Activated naive CD8-positive, alpha-beta T cell treated with anti-CD3 and anti-CD28 coated beads, Interleukin-2, amount 50 U/mL, for 24 hours (primary cell): ENCODE measurements around the gene RCOR3.
A peak's percentile ranks its signal among the peaks of the same experiment; 100 is the strongest.
"Not testable (repeated sequence)": the region's sequence is repeated elsewhere in the genome, so short reads cannot be mapped to it uniquely, and the experiment has no call there.

ENCODE experiments used
- ATAC-seq: fragments of 150-1000 bp; cut with Tn5 transposase; one replicate; pipeline ENCODE4 v1.10.0; 2021
- DNase-seq: peaks from one replicate; pipeline ENCODE4 v3.0.0; 2021
- H3K27ac Mint-ChIP-seq: one replicate; pipeline ENCODE4 v1.8.0; 2021; ENCODE audit warnings: mild to moderate bottlenecking, mixed read lengths
- H3K27me3 Mint-ChIP-seq: one replicate; pipeline ENCODE4 v1.8.0; 2021; ENCODE audit warnings: mixed read lengths
- H3K36me3 Mint-ChIP-seq: one replicate; pipeline ENCODE4 v1.8.0; 2021; ENCODE audit warnings: low read depth, mixed read lengths
- H3K4me1 Mint-ChIP-seq: one replicate; pipeline ENCODE4 v1.8.0; 2021; ENCODE audit warnings: mixed read lengths
- H3K4me3 Mint-ChIP-seq: one replicate; pipeline ENCODE4 v1.8.0; 2021; ENCODE audit warnings: mild to moderate bottlenecking, moderate library complexity, mixed read lengths
- H3K9me3 Mint-ChIP-seq: one replicate; pipeline ENCODE4 v1.8.0; 2021; ENCODE audit warnings: mixed read lengths

The RCOR3 gene

DNA sequence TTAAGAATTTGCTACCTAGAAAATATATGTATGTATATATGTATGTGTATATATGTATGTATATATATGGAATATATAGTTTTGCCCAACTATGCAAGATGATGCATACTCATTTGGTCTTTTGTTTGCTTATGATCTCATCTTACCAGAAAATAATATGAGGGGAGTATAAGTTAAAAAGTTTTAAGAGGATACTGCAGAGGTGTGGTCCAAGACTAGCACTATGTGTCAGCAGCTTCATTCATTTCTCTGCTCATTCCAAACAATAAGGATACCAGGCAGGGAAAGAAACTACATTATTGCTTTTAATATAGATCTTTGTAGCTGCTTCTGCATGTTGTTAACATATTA lies 22.8 kb downstream of the RCOR3 start:
- no peak for DNase-seq
- Mint-ChIP-seq H3K27me3 (no peaks in the 10 kb centered on the region), H3K9me3 (no peaks in the 10 kb centered on the region), H3K27ac (no peak overlapping the region), H3K36me3 (peaks cover 13% of the 10 kb centered on the region), H3K4me3 (no peak overlapping the region), H3K4me1 (peaks cover 7% of the 10 kb centered on the region)
- ATAC-seq = peak; percentile 17

- peaks cover 9% of the 10 kb centered on the region for H3K4me1 Mint-ChIP-seq
Measured at GRCh38 chr1:211285196-211285595, 26.0 kb downstream of the RCOR3 start.

DNA sequence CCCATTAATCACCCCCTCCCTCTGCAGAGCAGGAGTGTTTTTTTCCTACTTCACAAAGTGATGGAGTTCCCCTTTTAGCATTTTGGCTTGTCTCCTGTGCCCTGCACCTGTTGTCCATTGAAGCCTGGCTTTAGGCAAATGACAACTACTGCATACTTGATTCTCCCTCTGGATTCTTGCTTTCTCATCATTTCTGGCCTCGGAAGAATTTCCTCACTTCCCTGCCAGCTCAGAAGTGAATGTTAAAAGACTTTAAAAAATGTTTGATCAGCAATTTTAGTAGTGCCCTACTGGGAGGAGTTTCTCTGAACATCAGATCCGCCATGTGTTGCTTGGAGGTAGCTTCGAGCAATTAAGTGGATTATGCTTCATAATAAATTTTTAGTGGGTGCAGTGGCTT lies 28.1 kb downstream of the RCOR3 start:
- no peak for DNase-seq
- H3K27ac Mint-ChIP-seq = no peak overlapping the region

More at GRCh38 chr1:211285196-211285595, 26.0 kb downstream of the RCOR3 start:
- Mint-ChIP-seq H3K9me3 (no peaks in the 10 kb centered on the region), H3K4me3 (no peak overlapping the region), H3K27me3 (no peaks in the 10 kb centered on the region), H3K27ac (no peak overlapping the region), H3K36me3 (peaks cover 24% of the 10 kb centered on the region)
- DNase-seq (no peak), ATAC-seq (no peak)

GRCh38 chr1:211292411-211292810 lies 33.2 kb downstream of the RCOR3 start:
- no peaks in the 10 kb centered on the region for H3K27me3 Mint-ChIP-seq
- no peak overlapping the region for H3K4me3 Mint-ChIP-seq
- DNase-seq (no peak), ATAC-seq (no peak)
- peaks cover 39% of the 10 kb centered on the region for H3K36me3 Mint-ChIP-seq
- H3K9me3 Mint-ChIP-seq = no peaks in the 10 kb centered on the region
- no peak overlapping the region for H3K27ac Mint-ChIP-seq
- H3K4me1 Mint-ChIP-seq = peaks cover 10% of the 10 kb centered on the region

More for the DNA sequence above, 28.1 kb downstream of the RCOR3 start:
- no peak overlapping the region for H3K4me3 Mint-ChIP-seq
- H3K27me3 Mint-ChIP-seq = no peaks in the 10 kb centered on the region
- H3K4me1 Mint-ChIP-seq = peaks cover 6% of the 10 kb centered on the region
- H3K9me3 Mint-ChIP-seq = no peaks in the 10 kb centered on the region
- ATAC-seq = no peak
- peaks cover 40% of the 10 kb centered on the region for H3K36me3 Mint-ChIP-seq

GRCh38 chr1:211296396-211296795 lies 37.2 kb downstream of the RCOR3 start:
- H3K36me3 Mint-ChIP-seq = peaks cover 41% of the 10 kb centered on the region
- H3K4me1 Mint-ChIP-seq = peaks cover 21% of the 10 kb centered on the region
- DNase-seq = no peak
- no peaks in the 10 kb centered on the region for H3K27me3 Mint-ChIP-seq
- no peak overlapping the region for H3K4me3 Mint-ChIP-seq
- no peaks in the 10 kb centered on the region for H3K9me3 Mint-ChIP-seq
- peak overlapping the region; percentile 10 for H3K27ac Mint-ChIP-seq
- peak; percentile 54 for ATAC-seq

- no peaks in the 10 kb centered on the region for H3K9me3 Mint-ChIP-seq
- H3K4me1 Mint-ChIP-seq = peaks cover 36% of the 10 kb centered on the region
- no peak overlapping the region for H3K4me3 Mint-ChIP-seq
- H3K36me3 Mint-ChIP-seq = peaks cover 35% of the 10 kb centered on the region
- ATAC-seq (peak; percentile 100), DNase-seq (no peak)
- H3K27me3 Mint-ChIP-seq = no peaks in the 10 kb centered on the region
- peak overlapping the region; percentile 79 for H3K27ac Mint-ChIP-seq
Measured at GRCh38 chr1:211305044-211305443, 45.9 kb downstream of the RCOR3 start.

DNA sequence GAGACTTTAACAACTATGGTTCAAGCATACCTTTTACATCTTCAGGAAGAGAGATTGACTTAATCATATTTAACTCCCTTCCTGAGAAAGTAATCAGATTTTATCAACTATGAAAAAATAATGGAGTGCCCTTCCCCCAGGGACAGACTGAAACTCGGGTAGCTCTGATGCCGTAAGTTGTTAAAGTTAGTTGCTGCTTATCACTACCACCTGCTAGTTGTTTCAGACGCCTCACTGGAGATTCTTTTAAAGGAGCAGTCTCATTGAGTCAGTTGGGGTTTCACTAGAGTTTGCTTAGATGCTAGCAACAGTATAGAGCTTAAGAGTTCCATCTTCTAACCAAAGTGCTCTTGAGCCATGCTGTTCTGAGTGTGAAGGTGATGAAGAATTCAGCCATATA lies 50.5 kb downstream of the RCOR3 start:
- no peak for DNase-seq
- Mint-ChIP-seq H3K36me3 (peaks cover 22% of the 10 kb centered on the region), H3K27me3 (no peaks in the 10 kb centered on the region), H3K4me3 (no peak overlapping the region), H3K4me1 (peaks cover 24% of the 10 kb centered on the region), H3K27ac (no peak overlapping the region), H3K9me3 (no peaks in the 10 kb centered on the region)
- ATAC-seq = no peak

DNA sequence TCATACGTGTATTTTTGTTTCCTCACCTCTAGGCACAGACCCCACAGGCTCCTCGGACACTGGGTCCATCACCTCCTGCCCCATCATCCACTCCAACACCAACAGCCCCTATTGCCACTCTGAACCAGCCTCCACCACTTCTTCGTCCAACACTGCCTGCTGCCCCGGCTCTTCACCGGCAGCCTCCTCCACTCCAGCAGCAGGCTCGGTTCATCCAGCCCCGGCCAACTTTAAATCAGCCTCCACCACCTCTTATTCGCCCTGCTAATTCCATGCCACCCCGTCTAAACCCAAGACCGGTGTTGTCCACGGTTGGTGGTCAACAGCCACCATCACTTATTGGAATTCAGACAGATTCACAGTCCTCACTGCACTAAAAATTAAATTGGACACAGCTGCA lies 54.2 kb downstream of the RCOR3 start:
- H3K36me3 Mint-ChIP-seq = peaks cover 16% of the 10 kb centered on the region
- no peaks in the 10 kb centered on the region for H3K9me3 Mint-ChIP-seq
- DNase-seq (no peak), ATAC-seq (no peak)
- H3K4me3 Mint-ChIP-seq = no peak overlapping the region
- peak overlapping the region; percentile 23 for H3K27ac Mint-ChIP-seq
- no peaks in the 10 kb centered on the region for H3K27me3 Mint-ChIP-seq
- H3K4me1 Mint-ChIP-seq = peaks cover 4% of the 10 kb centered on the region

GRCh38 chr1:211318576-211319280 lies 59.6 kb downstream of the RCOR3 start:
- Mint-ChIP-seq H3K27me3 (no peaks in the 10 kb centered on the region), H3K36me3 (peaks cover 7% of the 10 kb centered on the region), H3K27ac (no peak overlapping the region), H3K4me3 (no peak overlapping the region), H3K4me1 (peaks cover 40% of the 10 kb centered on the region), H3K9me3 (peaks cover 3% of the 10 kb centered on the region)
- ATAC-seq (no peak), DNase-seq (no peak)

- ATAC-seq (no peak), DNase-seq (no peak)
- Mint-ChIP-seq H3K27me3 (no peaks in the 10 kb centered on the region), H3K36me3 (peaks cover 6% of the 10 kb centered on the region), H3K4me3 (no peak overlapping the region), H3K9me3 (peaks cover 3% of the 10 kb centered on the region), H3K27ac (no peak overlapping the region), H3K4me1 (peaks cover 48% of the 10 kb centered on the region)
Measured at GRCh38 chr1:211319892-211320291, 60.7 kb downstream of the RCOR3 start.

GRCh38 chr1:211320980-211321379 lies 61.8 kb downstream of the RCOR3 start:
- DNase-seq (no peak), ATAC-seq (no peak)
- Mint-ChIP-seq H3K4me3 (no peak overlapping the region), H3K27ac (peak overlapping the region; percentile 77), H3K36me3 (peaks cover 6% of the 10 kb centered on the region), H3K4me1 (peaks cover 59% of the 10 kb centered on the region), H3K27me3 (no peaks in the 10 kb centered on the region), H3K9me3 (peaks cover 3% of the 10 kb centered on the region)

GRCh38 chr1:211321646-211322045 lies 62.5 kb downstream of the RCOR3 start:
- Mint-ChIP-seq H3K27ac (peak overlapping the region; percentile 77), H3K4me1 (peaks cover 64% of the 10 kb centered on the region)
- H3K4me3 Mint-ChIP-seq, H3K36me3 Mint-ChIP-seq, DNase-seq, H3K9me3 Mint-ChIP-seq, H3K27me3 Mint-ChIP-seq, ATAC-seq: not testable (repeated sequence)

- no peak overlapping the region for H3K4me3 Mint-ChIP-seq
- H3K27ac Mint-ChIP-seq = peak overlapping the region; percentile 83
- peaks cover 3% of the 10 kb centered on the region for H3K9me3 Mint-ChIP-seq
- peaks cover 72% of the 10 kb centered on the region for H3K4me1 Mint-ChIP-seq
- peak; percentile 64 for DNase-seq
- peaks cover 7% of the 10 kb centered on the region for H3K36me3 Mint-ChIP-seq
- no peaks in the 10 kb centered on the region for H3K27me3 Mint-ChIP-seq
- peak; percentile 90 for ATAC-seq
Measured at GRCh38 chr1:211323156-211324063, 64.2 kb downstream of the RCOR3 start.

GRCh38 chr1:211324992-211325775 lies 66.0 kb downstream of the RCOR3 start:
- Mint-ChIP-seq H3K27ac (peak overlapping the region; percentile 95), H3K27me3 (no peaks in the 10 kb centered on the region), H3K36me3 (peaks cover 7% of the 10 kb centered on the region), H3K4me3 (peak overlapping the region; percentile 57), H3K9me3 (peaks cover 3% of the 10 kb centered on the region), H3K4me1 (peaks cover 84% of the 10 kb centered on the region)
- DNase-seq (no peak), ATAC-seq (no peak)
